ENCODE data around the gene TEX26.
"Not testable (repeated sequence)": the region's sequence is repeated elsewhere in the genome, so short reads cannot be mapped to it uniquely, and the experiment has no call there.

Gene TEX26

DNA sequence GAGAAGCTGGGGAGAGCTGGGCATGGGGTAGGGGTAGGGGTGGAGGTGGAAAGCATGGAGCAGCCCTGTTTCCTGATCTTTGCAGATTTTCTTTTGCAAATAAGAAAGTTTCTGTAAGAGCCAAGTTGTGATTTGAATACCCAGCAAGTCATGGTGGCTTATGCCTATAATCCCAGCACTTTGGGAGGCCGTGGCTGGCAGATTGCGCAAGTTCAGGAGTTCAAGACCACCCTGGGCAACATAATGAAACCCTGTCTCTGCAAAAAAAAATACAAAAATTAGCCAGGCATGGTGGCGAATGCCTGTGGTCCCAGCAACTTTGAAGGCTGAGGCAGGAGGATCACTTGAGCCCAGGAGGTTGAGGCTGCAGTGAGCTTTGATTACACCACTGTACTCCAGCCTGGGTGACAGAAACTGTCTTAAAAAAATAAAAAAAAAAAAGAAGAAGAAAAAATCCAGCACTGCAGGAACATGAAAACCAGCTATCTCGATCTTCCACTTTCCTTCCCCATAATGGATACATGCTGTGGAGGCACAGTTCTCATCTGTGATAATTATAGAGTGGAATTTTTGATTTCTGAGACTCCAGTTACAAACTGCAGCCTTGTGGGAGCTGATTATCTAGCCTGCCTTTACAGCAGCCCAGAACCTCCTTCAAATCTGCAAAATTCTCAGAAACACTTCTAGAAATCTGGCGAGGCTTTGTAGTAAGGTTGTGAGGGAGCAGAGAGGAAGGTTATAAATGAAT lies 12.1 kb upstream of the TEX26 start:
- DNase-seq: no peak

DNA sequence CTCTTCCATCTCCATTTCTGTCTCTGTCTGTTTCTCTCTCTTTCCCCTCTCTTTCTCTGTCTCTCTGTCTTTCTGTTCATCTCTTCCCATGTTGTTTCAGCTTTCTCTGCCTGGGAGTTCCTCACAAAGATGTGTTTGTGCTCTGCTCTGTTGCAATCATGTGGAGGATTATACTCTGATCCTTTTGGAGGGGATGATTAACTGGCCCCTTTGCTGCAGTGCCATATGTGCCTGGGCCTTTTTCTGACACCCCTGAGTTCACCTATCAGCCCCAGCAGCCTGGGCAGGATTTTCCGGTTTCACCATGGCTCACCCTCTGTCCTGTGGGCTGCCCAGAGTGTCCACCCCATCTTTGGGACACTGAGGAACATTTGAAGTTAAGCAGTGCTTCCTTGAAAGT lies 9.0 kb upstream of the TEX26 start:
- DNase-seq: no peak

DNA sequence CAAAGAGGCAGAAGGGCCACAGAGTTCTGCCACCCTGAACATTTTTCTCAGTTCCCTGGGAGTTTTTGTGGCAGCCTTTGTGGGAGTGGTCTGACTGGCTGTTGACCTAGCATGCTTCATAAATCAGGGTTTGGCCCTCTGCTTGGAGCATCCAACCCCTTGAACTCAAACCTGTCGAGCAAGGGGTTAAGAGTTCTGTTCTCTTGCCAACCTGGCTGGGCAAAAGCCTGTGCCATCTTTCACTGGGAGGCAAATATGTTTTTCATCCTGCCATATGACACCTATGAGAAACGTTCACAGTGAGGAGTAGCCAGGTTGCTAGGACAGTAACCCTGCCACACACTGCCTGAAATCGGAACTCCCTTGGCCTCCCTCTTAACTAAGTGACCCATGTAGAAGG lies 7.7 kb upstream of the TEX26 start:
- no peak for DNase-seq

DNA sequence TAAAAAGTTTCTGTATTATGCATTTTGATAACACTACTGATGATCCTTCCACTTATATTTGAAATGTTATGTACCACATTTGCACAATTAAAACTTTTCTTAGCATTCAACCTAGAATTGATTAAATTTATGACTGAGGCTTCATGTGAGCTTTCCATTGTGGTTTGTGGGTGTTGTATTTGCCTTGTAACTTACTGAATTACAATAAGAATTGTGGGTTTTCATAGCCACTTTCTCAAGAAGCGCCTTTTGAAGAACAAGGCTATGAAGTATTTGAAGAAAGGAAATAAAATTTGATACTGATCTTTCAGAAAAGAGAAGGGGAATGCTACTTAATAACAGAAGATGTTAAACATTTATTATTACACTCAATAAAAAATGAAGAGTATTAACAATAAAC lies 7.0 kb upstream of the TEX26 start:
- DNase-seq: no peak

DNA sequence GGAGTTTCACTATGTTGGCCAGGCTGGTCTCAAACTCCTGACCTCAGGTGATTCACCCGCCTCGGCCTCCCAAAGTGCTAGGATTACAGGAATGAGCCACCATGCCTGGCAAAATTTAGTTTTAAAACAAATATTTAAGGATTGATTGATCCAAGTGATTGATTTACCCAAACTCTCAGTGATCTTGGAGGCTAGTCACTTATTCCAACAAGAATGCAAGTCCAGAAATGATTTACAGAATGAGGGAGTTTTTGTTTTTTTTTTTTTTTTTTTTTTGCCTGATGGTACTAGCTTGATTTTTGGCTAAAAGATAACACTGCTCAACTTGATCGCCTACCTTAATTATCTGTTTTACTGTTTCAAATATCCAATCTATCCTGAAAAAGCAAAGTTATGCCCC lies 5.7 kb upstream of the TEX26 start:
- no peak for DNase-seq

DNA sequence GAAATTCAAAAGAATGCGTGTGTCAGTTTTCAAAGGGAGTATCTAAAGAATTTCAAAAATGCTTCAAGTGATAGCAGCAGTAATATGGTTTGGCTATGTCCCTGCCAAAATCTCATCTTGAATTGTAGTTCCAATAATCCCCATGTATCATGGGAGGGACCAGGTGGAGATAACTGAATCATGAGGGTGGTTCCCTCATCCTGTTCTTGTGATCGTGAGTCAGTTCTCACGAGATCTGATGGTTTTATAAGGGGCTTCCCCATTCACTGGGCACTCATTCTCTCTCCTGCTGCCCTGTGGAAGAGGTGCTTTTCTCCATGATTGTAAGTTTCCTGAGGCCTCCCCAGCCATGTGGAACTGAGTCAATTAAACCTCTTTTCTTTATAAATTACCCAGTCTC lies 5.3 kb upstream of the TEX26 start:
- DNase-seq: not testable (repeated sequence)

DNA sequence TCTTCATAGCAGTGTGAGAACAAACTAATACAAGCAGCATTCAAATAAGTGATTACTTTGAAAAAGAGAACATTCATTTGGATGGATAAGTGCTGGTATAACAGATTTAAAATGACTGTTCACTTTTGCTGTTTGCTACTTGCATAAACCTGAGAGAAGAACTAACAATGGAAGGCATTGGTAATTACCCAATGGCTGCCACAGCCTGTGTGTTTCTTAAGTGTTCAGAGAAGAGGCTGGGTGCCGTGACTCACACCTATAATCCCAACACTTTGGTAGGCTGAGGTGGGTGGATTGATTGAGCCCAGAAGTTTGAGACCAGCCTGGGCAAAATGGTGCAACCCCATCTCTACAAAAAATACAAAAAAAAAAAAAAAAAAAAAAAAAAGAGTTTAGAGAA lies 4.9 kb upstream of the TEX26 start:
- DNase-seq: no peak

DNA sequence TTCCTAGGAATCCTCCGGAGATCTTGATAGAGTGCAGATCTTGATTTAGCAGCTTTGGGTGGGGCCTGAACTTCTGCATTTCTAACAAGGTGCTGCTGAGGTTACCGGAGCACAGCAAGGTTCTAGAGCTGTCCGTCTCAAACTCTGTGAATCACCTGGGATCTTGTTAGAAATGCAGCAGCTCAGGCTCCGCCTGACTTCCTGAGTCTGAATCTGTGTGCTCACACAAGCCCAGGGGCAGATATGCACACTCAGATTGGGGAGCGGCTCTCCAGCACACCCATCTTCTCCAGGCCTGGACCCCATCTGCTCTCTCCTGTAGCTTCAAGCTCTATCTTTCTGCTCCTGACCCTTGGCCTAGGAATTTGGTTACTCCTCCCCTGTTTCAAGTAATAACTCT lies 3.5 kb upstream of the TEX26 start:
- no peak for DNase-seq

DNA sequence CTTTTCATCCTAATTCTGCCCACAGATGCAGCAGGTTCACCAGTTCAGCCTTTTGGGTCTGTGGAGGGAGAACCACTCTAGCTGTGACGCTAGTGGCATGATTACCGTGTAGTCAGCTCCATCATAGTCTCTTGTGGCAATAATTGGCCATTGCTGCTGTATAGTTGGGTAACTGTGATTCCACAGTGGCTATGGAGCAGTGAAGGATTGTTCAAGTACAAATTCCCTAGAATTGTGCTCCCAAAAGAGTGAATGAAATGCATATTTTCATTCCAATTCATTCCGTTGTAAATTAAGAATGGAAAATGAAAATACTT lies 856 bp downstream of the TEX26 start:
- DNase-seq: no peak

DNA sequence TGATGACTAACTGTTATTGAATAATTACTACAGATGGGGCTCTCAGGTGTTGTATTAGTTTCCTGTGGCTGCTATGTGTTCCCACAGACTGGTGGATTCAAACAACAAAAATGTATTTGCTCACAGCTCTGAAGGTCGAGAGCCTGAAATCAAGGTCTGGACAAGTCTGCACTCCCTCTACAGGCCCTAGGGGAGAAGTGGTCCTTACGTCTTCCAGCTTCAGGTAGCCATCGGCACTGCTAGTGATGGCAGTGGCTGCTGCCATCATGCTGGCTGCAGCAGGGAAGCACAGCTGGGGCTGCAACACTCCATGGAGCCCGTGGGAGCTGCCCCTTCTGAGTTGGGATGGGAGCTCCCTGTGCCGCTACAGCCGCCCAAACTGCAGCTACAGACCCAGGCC lies 1.9 kb downstream of the TEX26 start:
- DNase-seq: no peak

DNA sequence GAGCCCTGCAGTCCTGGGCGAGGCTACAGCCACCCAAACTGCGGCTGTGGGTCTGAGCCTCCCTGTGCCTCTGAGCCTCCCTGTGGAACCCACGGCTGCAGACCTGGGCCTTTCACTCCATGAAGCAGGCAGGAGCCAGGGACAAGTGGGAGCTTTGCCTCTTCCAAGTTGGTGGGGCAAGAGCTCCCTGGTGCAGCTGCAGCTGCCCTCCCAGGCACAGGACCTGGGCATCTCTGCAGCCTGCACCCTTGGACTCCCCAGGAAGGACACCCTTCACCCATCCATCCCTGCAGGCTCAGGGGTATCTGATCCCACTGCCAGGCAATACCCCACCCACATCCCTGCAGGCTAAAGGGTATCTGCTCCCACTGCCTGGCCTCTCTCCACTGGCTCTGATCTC lies 2.3 kb downstream of the TEX26 start:
- no peak for DNase-seq

DNA sequence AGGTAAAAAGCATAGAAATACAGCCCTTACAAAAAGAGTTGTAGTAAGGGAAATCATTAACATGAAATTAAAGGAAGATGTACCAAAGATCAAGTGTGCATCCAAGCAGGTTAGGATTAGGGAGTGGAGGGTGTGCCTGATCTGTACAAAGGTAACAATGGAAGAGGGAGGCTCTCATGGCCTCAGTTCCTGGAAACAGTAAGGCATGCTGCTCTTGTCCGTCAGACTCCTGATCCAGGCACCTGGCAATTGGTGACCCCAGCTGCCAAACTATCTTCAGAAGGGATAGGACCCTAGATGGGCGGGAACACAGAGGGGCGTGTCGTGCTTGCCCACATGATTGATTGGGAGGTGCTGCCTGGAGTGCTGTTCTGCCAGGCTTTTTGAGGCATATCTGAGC lies 4.5 kb downstream of the TEX26 start:
- no peak for DNase-seq

DNA sequence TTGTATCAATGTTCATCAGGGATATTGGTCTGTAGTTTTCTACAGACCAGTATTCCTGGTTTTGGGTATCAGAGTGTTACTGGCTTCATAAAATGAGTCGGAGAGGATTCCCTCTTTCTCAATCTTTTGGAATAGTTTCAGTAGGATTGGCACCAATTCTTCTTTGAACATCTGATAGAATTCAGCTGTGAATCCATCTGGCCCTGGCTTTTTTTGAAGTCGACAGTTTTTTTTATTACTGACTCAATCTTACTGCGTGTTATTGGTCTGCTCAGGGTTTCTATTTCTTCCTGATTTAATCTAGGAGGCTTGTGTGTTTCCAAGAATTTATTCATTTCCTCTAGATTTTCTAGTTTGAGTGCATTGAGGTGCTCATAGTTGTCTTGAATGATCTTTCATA lies 11.4 kb downstream of the TEX26 start:
- DNase-seq: no peak

DNA sequence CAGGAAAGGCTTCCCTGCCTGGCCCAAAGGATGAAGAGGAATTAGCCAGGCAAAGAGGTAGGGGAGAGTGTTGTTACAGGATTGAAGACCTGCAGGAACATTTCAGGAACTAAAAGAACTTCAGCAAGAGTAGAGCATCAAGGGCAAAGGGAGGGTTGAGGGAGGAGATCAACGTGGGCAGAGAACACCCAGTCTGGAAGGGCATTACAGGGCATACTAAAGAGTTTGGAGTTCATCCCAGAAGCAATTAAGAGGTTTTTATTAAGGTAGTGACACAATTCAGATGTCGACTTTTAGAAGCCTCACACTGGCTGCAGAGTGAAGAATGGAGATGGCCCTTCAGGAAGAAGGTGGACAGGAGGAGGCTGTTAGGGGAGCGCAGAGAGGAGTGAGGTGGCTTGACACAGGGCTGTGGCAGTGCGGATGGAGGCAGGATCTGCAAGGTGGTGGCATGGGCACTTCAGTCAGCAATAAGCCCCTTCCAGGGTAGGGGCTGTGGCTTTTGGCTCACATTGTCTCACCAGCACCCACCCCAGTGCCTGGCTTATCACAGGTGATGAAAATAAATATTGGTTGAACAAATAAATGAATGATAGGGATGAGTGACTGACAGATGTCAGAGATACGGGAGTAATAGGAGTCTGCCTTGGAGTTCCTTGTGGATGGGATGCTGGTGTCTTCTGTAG lies 24.9 kb downstream of the TEX26 start:
- no peak for DNase-seq

DNA sequence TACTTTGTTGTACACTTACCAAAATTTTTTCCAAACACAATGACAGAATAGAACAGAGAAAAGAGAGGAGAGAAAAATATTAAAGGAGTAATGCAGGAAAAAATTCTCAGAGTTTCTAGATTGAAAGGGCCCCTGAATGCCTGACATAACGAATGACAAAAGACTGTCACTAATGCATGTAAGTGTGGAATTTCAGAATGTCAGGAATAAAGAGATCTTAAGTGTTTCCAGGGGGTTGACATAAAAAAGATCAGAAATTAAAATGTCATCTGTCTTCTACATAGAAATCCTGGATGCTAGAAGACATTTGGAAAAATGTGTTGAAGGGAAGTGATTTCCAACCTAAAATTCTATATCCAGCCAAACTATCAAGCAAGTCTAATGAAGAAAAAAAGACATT lies 27.2 kb downstream of the TEX26 start:
- DNase-seq: no peak

DNA sequence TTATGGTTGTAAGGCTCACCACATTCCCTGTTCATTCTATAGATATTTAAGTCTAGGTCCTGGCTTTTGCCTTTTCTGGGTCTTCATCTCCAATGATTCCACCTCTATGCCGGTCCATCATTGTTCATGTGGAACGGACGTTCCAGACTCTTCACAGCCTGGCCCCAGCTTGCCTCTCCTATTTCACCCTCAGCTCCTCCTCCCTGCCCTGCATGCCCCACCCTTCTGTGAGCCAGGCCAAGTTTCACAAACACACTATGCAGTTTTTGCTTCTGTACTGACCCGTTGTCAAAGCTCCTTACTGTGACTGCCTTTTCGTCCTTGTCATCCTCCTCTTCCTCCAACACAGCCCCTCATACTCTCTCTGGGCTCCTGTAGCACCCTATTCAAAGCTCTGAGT lies 31.3 kb downstream of the TEX26 start:
- DNase-seq: no peak

DNA sequence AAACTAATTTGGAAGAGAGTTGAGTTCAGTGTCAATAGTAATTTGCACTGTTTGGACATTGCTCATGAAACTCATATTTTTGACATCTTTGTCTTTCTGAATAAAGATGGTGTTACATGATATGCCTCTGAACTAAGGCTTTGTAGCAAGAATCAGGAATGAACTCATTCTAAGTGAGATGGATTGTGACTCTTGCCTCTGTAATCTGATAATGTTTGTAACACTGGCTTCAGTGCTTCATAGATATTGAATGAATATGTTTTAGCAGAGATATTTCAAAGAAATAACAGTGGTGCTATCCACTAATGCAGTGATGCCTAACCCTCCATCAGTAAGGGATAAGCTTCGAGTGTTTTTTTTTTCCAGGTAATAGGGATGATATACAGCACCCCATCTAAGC lies 32.9 kb downstream of the TEX26 start:
- no peak for DNase-seq

DNA sequence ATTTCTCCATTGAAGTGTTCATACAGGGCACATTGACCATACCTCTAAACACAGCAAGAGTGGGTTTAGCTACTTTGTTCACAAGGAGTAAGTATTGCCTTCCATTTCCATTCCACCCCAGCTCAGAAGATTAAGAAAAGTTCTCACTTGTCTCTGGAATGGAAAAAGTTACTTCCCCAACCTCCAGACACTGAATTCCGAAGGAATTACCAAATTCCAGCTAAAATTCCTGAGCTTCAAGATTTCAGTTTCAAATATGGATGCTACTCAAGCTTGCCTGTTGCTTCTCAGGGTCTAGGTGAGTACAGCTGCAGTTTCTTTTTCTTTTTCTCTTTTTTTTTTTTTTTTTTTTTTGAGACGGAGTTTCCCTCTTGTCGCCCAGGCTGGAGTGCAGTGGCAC lies 33.6 kb downstream of the TEX26 start:
- no peak for DNase-seq

DNA sequence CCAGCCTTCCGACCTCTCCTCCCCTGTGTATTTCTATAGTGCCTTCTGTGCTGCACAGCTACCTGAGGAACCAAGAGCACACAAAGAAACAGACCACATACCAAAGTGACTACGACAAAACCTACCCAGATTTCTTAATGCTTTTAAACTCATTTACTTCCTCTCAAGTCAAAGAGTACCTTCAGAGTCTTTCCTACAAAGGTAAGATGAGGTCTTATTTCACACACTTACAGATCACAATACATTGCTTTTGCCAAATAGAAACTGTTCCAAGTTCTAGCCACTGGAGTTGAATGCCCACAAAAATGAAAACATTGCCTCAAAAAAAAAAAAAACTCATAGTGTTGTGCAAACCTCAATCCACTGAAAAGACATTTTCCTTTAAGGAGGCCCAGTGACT lies 36.4 kb downstream of the TEX26 start:
- DNase-seq: no peak

DNA sequence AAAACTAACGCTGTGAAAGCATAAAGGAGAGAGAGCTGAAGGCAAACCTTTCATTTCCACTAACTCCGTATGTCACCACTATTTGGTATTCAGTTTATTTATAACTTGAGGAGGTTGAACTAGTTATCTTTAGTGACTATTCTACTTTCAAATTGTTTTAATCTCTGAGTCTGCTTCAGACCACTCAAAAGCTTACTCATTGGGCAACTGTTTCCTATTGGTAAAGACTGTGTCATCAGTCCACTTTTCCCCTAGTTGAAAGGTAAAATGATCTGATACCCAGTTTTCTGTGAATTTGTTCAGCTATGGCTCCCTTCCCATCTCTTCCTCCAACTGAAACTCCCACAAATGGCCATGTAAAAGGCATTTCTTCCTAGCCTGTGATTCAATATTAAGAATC lies 39.1 kb downstream of the TEX26 start:
- DNase-seq: no peak

DNA sequence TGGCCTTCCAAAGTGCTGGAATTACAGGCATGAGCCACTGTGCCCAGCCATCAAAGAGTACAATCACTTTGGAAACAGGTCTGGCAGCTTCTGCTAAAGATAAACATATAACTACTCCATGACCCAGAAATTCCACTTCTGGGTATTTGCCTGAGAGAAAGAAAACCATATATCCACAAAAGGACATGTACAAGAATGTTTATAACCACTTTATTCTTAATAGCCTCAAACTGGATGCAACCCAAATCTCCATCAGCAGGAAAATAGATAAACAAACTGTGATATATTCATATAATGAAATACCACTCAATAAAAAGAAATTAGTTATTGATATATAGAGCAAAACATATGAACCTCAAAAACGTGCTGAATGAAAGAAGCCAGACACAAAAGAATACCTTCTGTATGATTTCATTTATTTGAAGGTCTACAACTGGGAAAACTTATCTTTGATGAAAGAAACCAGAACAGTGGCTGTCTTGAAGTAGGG lies 40.5 kb downstream of the TEX26 start:
- no peak for DNase-seq

DNA sequence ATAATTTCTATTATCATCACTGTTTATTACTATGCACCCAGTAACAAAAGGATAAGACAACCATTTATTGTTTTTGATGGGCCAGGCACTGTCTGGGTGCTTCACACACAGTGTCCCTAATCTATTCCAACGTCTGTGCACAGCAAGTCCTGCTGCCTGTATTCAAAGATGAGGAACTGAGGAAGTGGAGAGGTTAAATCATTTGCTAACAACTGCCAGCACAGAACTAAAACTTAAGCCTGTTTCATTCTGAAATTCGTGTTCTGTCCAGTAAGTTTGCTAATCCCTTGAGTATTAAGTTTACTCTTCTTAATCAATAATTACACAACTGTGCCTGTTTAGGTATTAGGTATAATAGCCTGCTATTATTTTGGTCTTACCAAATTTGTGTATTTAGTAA lies 41.9 kb downstream of the TEX26 start:
- no peak for DNase-seq

DNA sequence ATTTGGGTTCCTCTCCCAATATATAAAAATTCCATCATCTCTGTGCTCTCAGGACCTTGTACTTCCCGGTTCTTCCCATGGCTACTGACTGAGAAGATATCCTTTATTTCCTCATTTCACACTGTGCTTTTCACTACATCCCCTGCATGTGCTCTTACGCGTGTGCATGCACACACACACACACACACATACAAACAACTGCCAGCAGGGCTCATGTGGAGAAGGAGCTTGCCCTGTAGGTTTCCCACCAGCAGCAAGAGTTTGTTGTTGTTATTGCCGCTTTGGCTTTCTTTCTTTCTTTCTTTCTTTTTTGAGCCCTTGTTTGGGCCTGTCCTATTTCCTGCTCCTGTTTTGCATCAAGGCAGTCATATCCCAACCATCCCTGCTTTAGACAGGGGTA lies 43.6 kb downstream of the TEX26 start:
- DNase-seq: no peak

DNA sequence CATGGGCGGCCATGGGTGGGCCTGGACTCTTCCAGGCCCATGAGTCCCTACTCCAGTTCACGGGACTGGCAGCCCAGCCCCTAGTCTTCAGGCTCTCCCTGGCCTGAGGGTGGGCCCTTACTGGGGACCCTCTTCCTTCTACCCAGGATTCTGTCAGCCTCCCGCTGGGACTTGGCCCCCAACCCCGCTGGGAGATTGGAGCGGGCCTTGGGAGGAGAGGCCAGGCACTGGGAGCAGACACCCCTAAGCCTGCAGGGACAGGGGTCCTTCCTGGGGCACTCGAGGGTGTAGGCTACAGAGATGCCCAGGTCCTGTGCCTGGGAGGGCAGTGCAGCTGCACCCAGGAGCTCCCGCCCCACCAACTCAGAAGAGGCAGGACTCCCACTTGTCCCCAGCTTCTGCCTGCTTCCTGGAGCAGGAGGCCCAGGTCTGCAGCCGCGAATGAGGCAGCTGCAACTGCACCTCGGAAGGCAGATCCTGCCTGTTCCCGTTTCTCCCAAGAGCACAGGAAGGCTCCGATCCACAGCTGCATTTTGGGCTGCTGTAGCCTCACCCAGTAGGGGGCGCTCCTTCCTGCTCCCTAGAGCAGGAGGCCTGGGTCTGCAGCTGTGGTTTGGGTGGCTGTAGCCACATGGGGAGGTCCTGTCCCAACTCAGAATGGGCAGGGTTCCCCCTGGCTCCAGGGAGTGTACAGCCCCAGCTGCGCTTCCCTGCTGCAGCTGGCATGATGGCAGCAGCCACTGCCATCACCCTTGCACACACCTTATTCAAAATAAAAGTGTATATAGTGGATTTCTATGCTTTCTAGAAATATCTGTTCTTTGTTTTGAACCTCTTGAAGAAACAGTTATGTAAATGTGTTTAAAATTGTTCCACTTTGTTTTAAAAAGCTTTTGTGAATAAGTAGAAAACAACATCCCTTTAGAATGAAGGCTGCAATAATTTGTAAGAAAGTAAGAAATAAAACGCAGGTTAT lies 46.8 kb downstream of the TEX26 start:
- DNase-seq: peak; percentile 36
